Lung (tissue), 12 donors: ENCODE measurements around the gene CHPF. TPM values are rescaled to one million over a fixed set of nuclear protein-coding genes. Genes with fewer than 3 reads are reported as not detected.

Source experiments
- ATAC-seq: fragments of 200-7000 bp; cut with Tn5 transposase; one replicate; pipeline ENCODE4 v1.9.1; 2020; ENCODE audit warnings: moderate number of reproducible peaks; ENCODE audit not compliant: insufficient read depth, low FRiP score
- DNase-seq, 3 donors: peaks; one replicate each; pipeline ENCODE4 v3.0.0-alpha.2; 2013 to 2017
- H3K27ac ChIP-seq, 2 donors: one replicate each; pipeline ENCODE4 v1.5.1; 2013; ENCODE audit warnings: mild to moderate bottlenecking in 2 of 2, moderate library complexity in 2 of 2, control low read depth in 1 of 2, inconsistent platforms in 1 of 2, low read depth in 1 of 2, low read length in 1 of 2
- H3K27me3 ChIP-seq, 3 donors: one replicate each; pipeline ENCODE4 v1.5.1; 2013; ENCODE audit warnings: low read length in 2 of 3; ENCODE audit not compliant: control insufficient read depth in 3 of 3, insufficient read depth in 3 of 3
- H3K36me3 ChIP-seq, 4 donors: one replicate each; pipeline ENCODE4 v1.5.1; 2013; ENCODE audit warnings: low read length in 4 of 4, mild to moderate bottlenecking in 1 of 4, moderate library complexity in 1 of 4; ENCODE audit not compliant: control insufficient read depth in 4 of 4, insufficient read depth in 4 of 4
- H3K4me1 ChIP-seq, 5 donors: one replicate each; pipeline ENCODE4 v1.5.1; 2013; ENCODE audit warnings: low read length in 5 of 5, mild to moderate bottlenecking in 2 of 5, moderate library complexity in 1 of 5; ENCODE audit not compliant: control insufficient read depth in 5 of 5, insufficient read depth in 5 of 5
- H3K4me3 ChIP-seq: one replicate; pipeline ENCODE4 v1.5.1; 2013; ENCODE audit warnings: mild to moderate bottlenecking, control low read depth, moderate library complexity
- H3K9ac ChIP-seq, 2 donors: one replicate each; pipeline ENCODE4 v1.5.1; 2013; ENCODE audit warnings: low read length in 2 of 2, control low read depth in 1 of 2; ENCODE audit not compliant: insufficient read depth in 1 of 2
- H3K9me3 ChIP-seq, 4 donors: one replicate each; pipeline ENCODE4 v1.5.1; 2013; ENCODE audit warnings: low read length in 3 of 4, mild to moderate bottlenecking in 1 of 4, moderate library complexity in 1 of 4; ENCODE audit not compliant: control insufficient read depth in 4 of 4, insufficient read depth in 3 of 4
- CTCF ChIP-seq: IDR thresholded peaks from 2 replicates; pipeline ENCODE4 v1.5.1; 2012; ENCODE audit warnings: mild to moderate bottlenecking; ENCODE audit errors: control extremely low read depth, extremely low read depth
- WGBS, 2 donors: extraction: QIAGEN DNeasy Blood & Tissue Kit; methylation state at CpG; one replicate each; pipeline ENCODE4 v1.1.7; 2013; 5-methylcytosine and 5-hydroxymethylcytosine counted together
- polyA plus RNA-seq, 2 donors: library from polyadenylated mRNA; stranded (reverse); fragments of 200-250 nt; gene quantifications; one replicate each; pipeline ENCODE4 v1.2.1, GENCODE V29; 2013
- total RNA-seq, 2 donors: library from RNA; depleted of rRNA in 1 of 2; stranded (reverse); fragments of >200 nt in 1 of 2; gene quantifications; one replicate each; pipeline ENCODE4 v1.2.1, GENCODE V29; 2014 to 2021
- donor health status: control.
- donor health status: control.
- donor health status: Bipolar disorder and iron deficiency.
- donor health status: healthy.
- donor health status: DM: yes; HTN: yes; CAD: no.

Gene CHPF
- total and polyA plus RNA-seq, 4 donors, result 42.7 to 89.6 (median 58.1) TPM

GRCh38 chr2:219576505-219577388 lies 33.1 kb upstream of the CHPF start:
- Histone ChIP-seq H3K27ac (no peak overlapping the region), H3K4me1 (peaks cover 0 to 31% (median 8%) of the 10 kb centered on the region in 5 donors), H3K9me3 (no peaks in the 10 kb centered on the region), H3K36me3 (no peaks in the 10 kb centered on the region), H3K4me3 (no peak overlapping the region), H3K9ac (no peak overlapping the region), H3K27me3 (no peaks in the 10 kb centered on the region)
- no peak for ATAC-seq
- DNase-seq, result peak; percentile 73 to 86 (median 86)
- TF ChIP-seq CTCF, result no peak
- 41 to 56% methylated on average over 15 of the region's 15 CpGs for WGBS, 2 donors

GRCh38 chr2:219575566-219576504 lies 32.2 kb upstream of the CHPF start:
- no peak overlapping the region for H3K27ac ChIP-seq
- 77 to 87% methylated on average over 6 of the region's 6 CpGs for WGBS, 2 donors
- no peak overlapping the region for H3K9ac ChIP-seq
- TF ChIP-seq CTCF, result no peak
- peaks cover 0 to 35% (median 9%) of the 10 kb centered on the region in 5 donors for H3K4me1 ChIP-seq
- H3K27me3 ChIP-seq, result no peaks in the 10 kb centered on the region
- DNase-seq (no peak), ATAC-seq (no peak)
- H3K4me3 ChIP-seq, result no peak overlapping the region
- H3K36me3 ChIP-seq, result no peaks in the 10 kb centered on the region
- no peaks in the 10 kb centered on the region for H3K9me3 ChIP-seq

DNA sequence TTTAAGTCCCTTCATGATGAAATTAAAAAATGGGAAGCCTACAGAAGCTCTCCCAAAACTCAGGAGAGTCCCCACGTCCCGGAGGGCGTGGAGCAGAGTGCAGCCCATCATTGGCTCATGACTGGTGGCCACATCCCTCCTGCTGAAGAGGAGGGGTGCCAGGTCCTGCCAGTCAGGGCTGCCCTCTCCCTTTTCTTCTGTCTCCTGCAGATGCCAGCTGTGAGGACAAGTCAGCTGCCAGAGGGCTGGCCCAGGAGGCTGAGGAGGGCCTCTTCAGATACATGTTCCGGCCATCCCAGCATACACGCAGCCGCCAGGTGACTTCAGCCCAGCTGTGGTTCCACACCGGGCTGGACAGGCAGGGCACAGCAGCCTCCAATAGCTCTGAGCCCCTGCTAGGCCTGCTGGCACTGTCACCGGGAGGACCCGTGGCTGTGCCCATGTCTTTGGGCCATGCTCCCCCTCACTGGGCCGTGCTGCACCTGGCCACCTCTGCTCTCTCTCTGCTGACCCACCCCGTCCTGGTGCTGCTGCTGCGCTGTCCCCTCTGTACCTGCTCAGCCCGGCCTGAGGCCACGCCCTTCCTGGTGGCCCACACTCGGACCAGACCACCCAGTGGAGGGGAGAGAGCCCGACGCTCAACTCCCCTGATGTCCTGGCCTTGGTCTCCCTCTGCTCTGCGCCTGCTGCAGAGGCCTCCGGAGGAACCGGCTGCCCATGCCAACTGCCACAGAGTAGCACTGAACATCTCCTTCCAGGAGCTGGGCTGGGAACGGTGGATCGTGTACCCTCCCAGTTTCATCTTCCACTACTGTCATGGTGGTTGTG lies 31.1 kb upstream of the CHPF start:
- Histone ChIP-seq H3K27me3 (no peaks in the 10 kb centered on the region), H3K9ac (no peak overlapping the region), H3K4me3 (no peak overlapping the region), H3K9me3 (no peaks in the 10 kb centered on the region), H3K36me3 (peaks cover 0 to 2% (median under 1%) of the 10 kb centered on the region in 4 donors), H3K27ac (no peak overlapping the region), H3K4me1 (peaks cover 0 to 37% (median 13%) of the 10 kb centered on the region in 5 donors)
- 82 to 86% methylated on average over 22 of the region's 22 CpGs for WGBS, 2 donors
- ATAC-seq (no peak), DNase-seq (no peak)
- TF ChIP-seq CTCF, result no peak
